WTC11 (cell line): ENCODE measurements around the gene RNF125. TPM values are rescaled to one million over a fixed set of nuclear protein-coding genes. Genes with fewer than 3 reads are reported as not detected.

ENCODE experiments used
- ATAC-seq: fragments of 200-7000 bp; cut with Tn5 transposase; 2 replicates; pipeline ENCODE4 v1.10.0; 2021; ENCODE audit warnings: mild to moderate bottlenecking, moderate library complexity
- CTCF ChIA-PET: fragments of 300-600 bp; sonication (Branson Sonifier 250); formaldehyde crosslinking; loops from one replicate; lab custom pipeline; 2021; ENCODE audit warnings: antibody characterized with exemption; lab: Charles Lee
- POLR2A ChIA-PET: fragments of 350-600 bp; sonication (Branson Sonifier 250); formaldehyde crosslinking; loops from one replicate; lab custom pipeline; 2021; ENCODE audit warnings: antibody characterized with exemption; lab: Charles Lee
- DNase-seq: peaks from one replicate; pipeline ENCODE4 v3.0.0; 2021; ENCODE audit warnings: low spot score
- H3K27ac Mint-ChIP-seq: 2 replicates; pipeline ENCODE4 v1.8.0; 2021; ENCODE audit warnings: mixed read lengths
- H3K27me3 Mint-ChIP-seq: 2 replicates; pipeline ENCODE4 v1.8.0; 2021; ENCODE audit warnings: low read depth, mild to moderate bottlenecking, moderate library complexity, mixed read lengths
- H3K36me3 Mint-ChIP-seq: 2 replicates; pipeline ENCODE4 v1.8.0; 2021; ENCODE audit warnings: mixed read lengths
- H3K4me1 Mint-ChIP-seq: 2 replicates; pipeline ENCODE4 v1.8.0; 2022; ENCODE audit warnings: mixed read lengths
- H3K4me3 Mint-ChIP-seq: 2 replicates; pipeline ENCODE4 v1.8.0; 2021; ENCODE audit warnings: mild to moderate bottlenecking, moderate library complexity, mixed read lengths
- H3K9me3 Mint-ChIP-seq: 2 replicates; pipeline ENCODE4 v1.8.0; 2021; ENCODE audit warnings: mixed read lengths
- AR ChIP-seq: fragments of 250-450 bp; sonication (Bioruptor Pico); IDR thresholded peaks from 2 replicates; pipeline ENCODE4 v1.9.0; 2021; ENCODE audit warnings: mild to moderate bottlenecking
- CREM ChIP-seq: sonication (generic); formaldehyde crosslinking; IDR thresholded peaks from 2 replicates; pipeline ENCODE4 v1.8.1; 2022; ENCODE audit warnings: mild to moderate bottlenecking, missing genetic modification reagents, moderate library complexity
- ETV6 ChIP-seq: sonication (generic); formaldehyde crosslinking; IDR thresholded peaks from 2 replicates; pipeline ENCODE4 v1.8.1; 2022; ENCODE audit warnings: mild to moderate bottlenecking, missing genetic modification reagents
- FOXJ3 ChIP-seq: sonication (generic); formaldehyde crosslinking; IDR thresholded peaks from 2 replicates; pipeline ENCODE4 v1.9.0; 2021; ENCODE audit warnings: missing genetic modification reagents, mild to moderate bottlenecking, borderline replicate concordance
- JAZF1 ChIP-seq: fragments of 250-450 bp; sonication (Bioruptor Pico); IDR thresholded peaks from 2 replicates; pipeline ENCODE4 v1.9.0; 2021; ENCODE audit warnings: moderate library complexity, mild to moderate bottlenecking, inconsistent platforms
- KAT7 ChIP-seq: sonication (generic); formaldehyde crosslinking; IDR thresholded peaks from 2 replicates; pipeline ENCODE4 v1.8.1; 2023; ENCODE audit warnings: missing genetic modification reagents, mild to moderate bottlenecking, borderline replicate concordance
- NR1H2 ChIP-seq: sonication (generic); formaldehyde crosslinking; IDR thresholded peaks from 2 replicates; pipeline ENCODE4 v1.9.0; 2021; ENCODE audit warnings: mild to moderate bottlenecking, moderate library complexity, missing genetic modification reagents
- SMAD3 ChIP-seq: sonication (generic); formaldehyde crosslinking; IDR thresholded peaks from 2 replicates; pipeline ENCODE4 v1.8.0; 2022; ENCODE audit warnings: missing genetic modification reagents, mild to moderate bottlenecking, borderline replicate concordance
- SMAD4 ChIP-seq: sonication (generic); formaldehyde crosslinking; IDR thresholded peaks from 2 replicates; pipeline ENCODE4 v1.8.0; 2022; ENCODE audit warnings: mild to moderate bottlenecking, missing genetic modification reagents
- STAT6 ChIP-seq: sonication (generic); formaldehyde crosslinking; conservative IDR thresholded peaks from 2 replicates; pipeline ENCODE4 v1.8.1; 2023; ENCODE audit warnings: mild to moderate bottlenecking, low read depth, missing genetic modification reagents, moderate library complexity
- TP53 ChIP-seq: sonication (generic); formaldehyde crosslinking; IDR thresholded peaks from 2 replicates; pipeline ENCODE4 v1.8.1; 2023; ENCODE audit warnings: mild to moderate bottlenecking, missing genetic modification reagents
- ZMAT4 ChIP-seq: fragments of 250-450 bp; sonication (Bioruptor Pico); IDR thresholded peaks from 2 replicates; pipeline ENCODE4 v1.9.0; 2021; ENCODE audit warnings: mild to moderate bottlenecking
- ZNF232 ChIP-seq: sonication (generic); formaldehyde crosslinking; IDR thresholded peaks from 2 replicates; pipeline ENCODE4 v1.8.0; 2022; ENCODE audit warnings: mild to moderate bottlenecking, missing genetic modification reagents
- ZNF281 ChIP-seq: sonication (generic); formaldehyde crosslinking; IDR thresholded peaks from 2 replicates; pipeline ENCODE4 v1.8.0; 2023; ENCODE audit warnings: mild to moderate bottlenecking, missing genetic modification reagents
- ZNF423 ChIP-seq: fragments of 250-450 bp; sonication (Bioruptor Pico); IDR thresholded peaks from 2 replicates; pipeline ENCODE4 v2.1.2; 2022; ENCODE audit warnings: mild to moderate bottlenecking, moderate library complexity
- total RNA-seq: library from RNA; stranded (reverse); gene quantifications from 3 replicates; pipeline ENCODE4 v1.2.3, GENCODE V29; 2021
- TF ChIP-seq, protein P1 (sequence below): sonication (generic); formaldehyde crosslinking; IDR thresholded peaks from 2 replicates; pipeline ENCODE4 v1.8.0; 2022; ENCODE audit warnings: missing genetic modification reagents
- TF ChIP-seq, protein P2 (sequence below): sonication (generic); formaldehyde crosslinking; IDR thresholded peaks from 2 replicates; pipeline ENCODE4 v1.8.1; 2022; ENCODE audit warnings: low read depth, missing genetic modification reagents, borderline replicate concordance

Gene RNF125
- total RNA-seq, 1 experiment from 2014 or later: 14.9 TPM

DNA sequence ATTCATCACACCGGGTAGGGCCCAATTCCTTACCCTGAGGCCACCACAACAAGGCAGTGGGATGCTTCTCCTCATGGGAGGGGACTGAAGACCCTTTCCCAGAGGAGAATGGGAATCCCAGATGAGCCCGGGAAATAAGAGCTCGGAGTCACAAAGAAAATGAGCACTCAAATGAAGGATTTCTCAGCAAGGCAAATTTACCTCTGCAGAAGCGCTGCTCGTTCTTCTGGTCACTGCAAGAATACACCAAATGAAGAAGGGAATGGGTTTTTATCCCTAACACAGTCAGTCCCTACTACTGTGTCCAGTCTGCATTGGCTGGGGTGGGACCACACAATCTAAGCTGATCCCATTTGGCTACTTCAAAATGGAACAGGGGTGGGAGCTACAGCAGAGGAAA, 40.0 kb upstream of the RNF125 start:
- CTCF ChIA-PET: interaction anchor here (0.6 kb wide), 1 partner anchor 72 kb away, joined by 3 read pairs; no protein-coding TSS in a partner anchor
- no peak for TF ChIP-seq ZNF232 (CRISPR knock-in tag)
- peaks cover 34% of the 10 kb centered on the region for H3K36me3 Mint-ChIP-seq
- ATAC-seq (no peak), DNase-seq (no peak)
- H3K9me3 Mint-ChIP-seq: peaks cover 41% of the 10 kb centered on the region
- H3K4me3 Mint-ChIP-seq: no peak overlapping the region
- H3K27ac Mint-ChIP-seq: no peak overlapping the region
- POLR2A ChIA-PET: no interaction called here
- H3K4me1 Mint-ChIP-seq: peaks cover 16% of the 10 kb centered on the region
- H3K27me3 Mint-ChIP-seq: no peaks in the 10 kb centered on the region; the same call in 1 of the 2 replicates

GRCh38 chr18:31979714-31980113, 38.9 kb upstream of the RNF125 start:
- ATAC-seq: no peak
- CTCF ChIA-PET: no interaction called here
- no peaks in the 10 kb centered on the region; the same call in 1 of the 2 replicates for H3K27me3 Mint-ChIP-seq

More at GRCh38 chr18:31979714-31980113, 38.9 kb upstream of the RNF125 start:
- H3K9me3 Mint-ChIP-seq: peaks cover 30% of the 10 kb centered on the region
- H3K4me3 Mint-ChIP-seq: no peak overlapping the region
- peaks cover 16% of the 10 kb centered on the region for H3K4me1 Mint-ChIP-seq
- POLR2A ChIA-PET: no interaction called here
- no peak for TF ChIP-seq FOXJ3 (CRISPR knock-in tag)
- no peak for TF ChIP-seq AR (CRISPR knock-in tag)
- TF ChIP-seq SMAD4: no peak
- no peak for TF ChIP-seq ZNF281 (CRISPR knock-in tag)
- TF ChIP-seq ZNF232 (CRISPR knock-in tag): no peak
- no peak for TF ChIP-seq ETV6 (CRISPR knock-in tag)
- TF ChIP-seq SMAD3: no peak
- TF ChIP-seq, protein P1, sequence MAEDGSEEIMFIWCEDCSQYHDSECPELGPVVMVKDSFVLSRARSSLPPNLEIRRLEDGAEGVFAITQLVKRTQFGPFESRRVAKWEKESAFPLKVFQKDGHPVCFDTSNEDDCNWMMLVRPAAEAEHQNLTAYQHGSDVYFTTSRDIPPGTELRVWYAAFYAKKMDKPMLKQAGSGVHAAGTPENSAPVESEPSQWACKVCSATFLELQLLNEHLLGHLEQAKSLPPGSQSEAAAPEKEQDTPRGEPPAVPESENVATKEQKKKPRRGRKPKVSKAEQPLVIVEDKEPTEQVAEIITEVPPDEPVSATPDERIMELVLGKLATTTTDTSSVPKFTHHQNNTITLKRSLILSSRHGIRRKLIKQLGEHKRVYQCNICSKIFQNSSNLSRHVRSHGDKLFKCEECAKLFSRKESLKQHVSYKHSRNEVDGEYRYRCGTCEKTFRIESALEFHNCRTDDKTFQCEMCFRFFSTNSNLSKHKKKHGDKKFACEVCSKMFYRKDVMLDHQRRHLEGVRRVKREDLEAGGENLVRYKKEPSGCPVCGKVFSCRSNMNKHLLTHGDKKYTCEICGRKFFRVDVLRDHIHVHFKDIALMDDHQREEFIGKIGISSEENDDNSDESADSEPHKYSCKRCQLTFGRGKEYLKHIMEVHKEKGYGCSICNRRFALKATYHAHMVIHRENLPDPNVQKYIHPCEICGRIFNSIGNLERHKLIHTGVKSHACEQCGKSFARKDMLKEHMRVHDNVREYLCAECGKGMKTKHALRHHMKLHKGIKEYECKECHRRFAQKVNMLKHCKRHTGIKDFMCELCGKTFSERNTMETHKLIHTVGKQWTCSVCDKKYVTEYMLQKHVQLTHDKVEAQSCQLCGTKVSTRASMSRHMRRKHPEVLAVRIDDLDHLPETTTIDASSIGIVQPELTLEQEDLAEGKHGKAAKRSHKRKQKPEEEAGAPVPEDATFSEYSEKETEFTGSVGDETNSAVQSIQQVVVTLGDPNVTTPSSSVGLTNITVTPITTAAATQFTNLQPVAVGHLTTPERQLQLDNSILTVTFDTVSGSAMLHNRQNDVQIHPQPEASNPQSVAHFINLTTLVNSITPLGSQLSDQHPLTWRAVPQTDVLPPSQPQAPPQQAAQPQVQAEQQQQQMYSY (CRISPR knock-in tag): no peak
- no peak for TF ChIP-seq ZMAT4 (CRISPR knock-in tag)
- TF ChIP-seq, protein P2, sequence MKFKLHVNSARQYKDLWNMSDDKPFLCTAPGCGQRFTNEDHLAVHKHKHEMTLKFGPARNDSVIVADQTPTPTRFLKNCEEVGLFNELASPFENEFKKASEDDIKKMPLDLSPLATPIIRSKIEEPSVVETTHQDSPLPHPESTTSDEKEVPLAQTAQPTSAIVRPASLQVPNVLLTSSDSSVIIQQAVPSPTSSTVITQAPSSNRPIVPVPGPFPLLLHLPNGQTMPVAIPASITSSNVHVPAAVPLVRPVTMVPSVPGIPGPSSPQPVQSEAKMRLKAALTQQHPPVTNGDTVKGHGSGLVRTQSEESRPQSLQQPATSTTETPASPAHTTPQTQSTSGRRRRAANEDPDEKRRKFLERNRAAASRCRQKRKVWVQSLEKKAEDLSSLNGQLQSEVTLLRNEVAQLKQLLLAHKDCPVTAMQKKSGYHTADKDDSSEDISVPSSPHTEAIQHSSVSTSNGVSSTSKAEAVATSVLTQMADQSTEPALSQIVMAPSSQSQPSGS (CRISPR knock-in tag): no peak
- no peak for TF ChIP-seq KAT7 (CRISPR knock-in tag)
- TF ChIP-seq JAZF1 (CRISPR knock-in tag): no peak
- TF ChIP-seq ZNF423 (CRISPR knock-in tag): no peak
- no peak for TF ChIP-seq CREM (CRISPR knock-in tag)
- no peak for TF ChIP-seq TP53 (CRISPR knock-in tag)
- no peak for TF ChIP-seq NR1H2 (CRISPR knock-in tag)
- TF ChIP-seq STAT6: no peak
- DNase-seq: no peak
- H3K36me3 Mint-ChIP-seq: peaks cover 23% of the 10 kb centered on the region
- H3K27ac Mint-ChIP-seq: no peak overlapping the region
